Chondrocyte (in vitro differentiated cells): ENCODE data around the gene COL20A1. TPM values are rescaled to one million over a fixed set of nuclear protein-coding genes. Genes with fewer than 3 reads are reported as not detected.

ENCODE experiments used
- DNase-seq: peaks from one replicate; pipeline ENCODE4 v3.0.0; 2021; ENCODE audit warnings: mixed read lengths, low spot score
- H3K27ac Mint-ChIP-seq: one replicate; pipeline ENCODE4 v1.8.0; 2021; ENCODE audit warnings: mild to moderate bottlenecking, moderate library complexity, mixed read lengths; ENCODE audit not compliant: unreplicated experiment
- H3K27me3 Mint-ChIP-seq: 2 replicates; pipeline ENCODE4 v1.8.0; 2021; ENCODE audit warnings: low read depth, mixed read lengths
- H3K36me3 Mint-ChIP-seq: 2 replicates; pipeline ENCODE4 v1.8.0; 2021; ENCODE audit warnings: low read depth, mixed read lengths
- H3K4me1 Mint-ChIP-seq: 2 replicates; pipeline ENCODE4 v1.8.0; 2021; ENCODE audit warnings: low read depth, mild to moderate bottlenecking, mixed read lengths
- H3K4me3 Mint-ChIP-seq: one replicate; pipeline ENCODE4 v1.8.0; 2021; ENCODE audit warnings: mild to moderate bottlenecking, moderate library complexity, mixed read lengths; ENCODE audit not compliant: unreplicated experiment
- H3K9me3 Mint-ChIP-seq: 2 replicates; pipeline ENCODE4 v1.8.0; 2021; ENCODE audit warnings: low read depth, mixed read lengths
- total RNA-seq: library from RNA; stranded (reverse); gene quantifications from 3 replicates; pipeline ENCODE4 v1.2.1, GENCODE V29; 2021
- TF ChIP-seq, protein P1 (sequence below): fragments of 200-600 bp; sonication (generic); IDR thresholded peaks from 2 replicates; pipeline ENCODE4 v1.5.0; 2021; ENCODE audit warnings: antibody characterized with exemption, mild to moderate bottlenecking, moderate library complexity

Gene COL20A1
- total RNA-seq, 1 donor from 2014 or later, result not detected

DNA sequence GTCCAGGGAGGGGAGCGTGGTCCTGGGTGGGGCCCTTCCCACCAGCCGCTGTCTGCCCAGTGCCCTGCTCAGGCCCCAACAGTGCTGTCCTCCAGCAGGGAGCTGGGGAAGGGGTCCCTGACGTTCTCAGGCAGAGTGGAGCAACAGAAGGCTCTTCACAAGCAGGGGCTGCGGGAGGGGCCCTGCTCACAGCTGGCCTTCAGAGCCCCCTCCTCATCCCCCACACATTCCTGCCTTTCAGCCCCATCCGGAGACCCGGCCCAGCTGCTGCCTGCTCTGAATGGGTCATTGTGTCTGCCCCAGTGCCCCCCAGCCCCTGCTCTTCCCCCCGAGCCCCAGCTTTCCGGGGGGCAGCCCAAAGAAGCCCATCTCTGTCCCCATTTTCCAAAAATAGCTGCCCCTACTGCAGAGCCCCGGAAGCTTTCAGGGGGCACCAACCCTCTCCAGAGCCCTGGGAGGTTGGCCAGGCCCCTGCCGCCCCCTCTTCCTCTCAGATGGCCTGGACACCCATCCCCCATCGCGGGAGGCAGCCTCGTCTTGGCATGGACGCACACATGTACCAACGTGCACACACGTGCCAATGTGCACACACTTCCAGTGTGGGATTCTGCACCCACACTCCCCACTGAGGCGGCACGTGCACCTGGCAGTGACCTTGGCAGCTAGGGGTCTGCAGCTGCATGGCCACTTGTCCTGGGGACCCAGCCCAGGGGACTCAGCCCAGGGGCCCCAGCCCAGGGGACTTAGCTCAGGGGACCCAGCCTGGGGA is 3.7 kb downstream of the COL20A1 start:
- Mint-ChIP-seq H3K4me1 (no peaks in the 10 kb centered on the region), H3K27me3 (peaks cover 19% of the 10 kb centered on the region), H3K36me3 (peaks cover 5% of the 10 kb centered on the region), H3K27ac (no peak overlapping the region), H3K9me3 (peaks cover 4% of the 10 kb centered on the region), H3K4me3 (no peak overlapping the region)
- TF ChIP-seq, protein P1, sequence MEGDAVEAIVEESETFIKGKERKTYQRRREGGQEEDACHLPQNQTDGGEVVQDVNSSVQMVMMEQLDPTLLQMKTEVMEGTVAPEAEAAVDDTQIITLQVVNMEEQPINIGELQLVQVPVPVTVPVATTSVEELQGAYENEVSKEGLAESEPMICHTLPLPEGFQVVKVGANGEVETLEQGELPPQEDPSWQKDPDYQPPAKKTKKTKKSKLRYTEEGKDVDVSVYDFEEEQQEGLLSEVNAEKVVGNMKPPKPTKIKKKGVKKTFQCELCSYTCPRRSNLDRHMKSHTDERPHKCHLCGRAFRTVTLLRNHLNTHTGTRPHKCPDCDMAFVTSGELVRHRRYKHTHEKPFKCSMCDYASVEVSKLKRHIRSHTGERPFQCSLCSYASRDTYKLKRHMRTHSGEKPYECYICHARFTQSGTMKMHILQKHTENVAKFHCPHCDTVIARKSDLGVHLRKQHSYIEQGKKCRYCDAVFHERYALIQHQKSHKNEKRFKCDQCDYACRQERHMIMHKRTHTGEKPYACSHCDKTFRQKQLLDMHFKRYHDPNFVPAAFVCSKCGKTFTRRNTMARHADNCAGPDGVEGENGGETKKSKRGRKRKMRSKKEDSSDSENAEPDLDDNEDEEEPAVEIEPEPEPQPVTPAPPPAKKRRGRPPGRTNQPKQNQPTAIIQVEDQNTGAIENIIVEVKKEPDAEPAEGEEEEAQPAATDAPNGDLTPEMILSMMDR, result no peak
- DNase-seq, result no peak

DNA sequence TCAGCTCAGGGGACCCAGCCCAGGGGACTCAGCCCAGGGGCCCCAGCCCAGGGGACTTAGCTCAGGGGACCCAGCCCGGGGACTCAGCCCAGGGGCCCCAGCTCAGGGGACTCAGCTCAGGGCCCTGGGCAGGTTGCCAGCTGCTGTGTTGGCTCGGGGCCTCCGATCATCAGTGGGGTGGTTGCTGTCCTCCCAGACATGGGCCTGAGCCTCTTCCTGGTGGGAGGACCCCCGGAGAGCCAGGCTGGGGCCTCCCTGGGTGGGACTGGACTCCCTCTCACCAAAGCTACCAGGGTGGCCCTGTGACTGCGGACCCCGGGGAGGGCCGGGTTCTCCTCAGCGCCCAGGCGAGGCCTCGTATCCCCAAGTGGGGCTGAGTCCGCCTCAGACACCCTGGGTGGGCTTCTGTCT is 4.4 kb downstream of the COL20A1 start:
- Mint-ChIP-seq H3K27ac (no peak overlapping the region), H3K27me3 (peaks cover 21% of the 10 kb centered on the region), H3K4me3 (no peak overlapping the region), H3K9me3 (peaks cover 8% of the 10 kb centered on the region), H3K36me3 (peaks cover 5% of the 10 kb centered on the region), H3K4me1 (no peaks in the 10 kb centered on the region)
- TF ChIP-seq, protein P1, result no peak
- DNase-seq, result no peak

DNA sequence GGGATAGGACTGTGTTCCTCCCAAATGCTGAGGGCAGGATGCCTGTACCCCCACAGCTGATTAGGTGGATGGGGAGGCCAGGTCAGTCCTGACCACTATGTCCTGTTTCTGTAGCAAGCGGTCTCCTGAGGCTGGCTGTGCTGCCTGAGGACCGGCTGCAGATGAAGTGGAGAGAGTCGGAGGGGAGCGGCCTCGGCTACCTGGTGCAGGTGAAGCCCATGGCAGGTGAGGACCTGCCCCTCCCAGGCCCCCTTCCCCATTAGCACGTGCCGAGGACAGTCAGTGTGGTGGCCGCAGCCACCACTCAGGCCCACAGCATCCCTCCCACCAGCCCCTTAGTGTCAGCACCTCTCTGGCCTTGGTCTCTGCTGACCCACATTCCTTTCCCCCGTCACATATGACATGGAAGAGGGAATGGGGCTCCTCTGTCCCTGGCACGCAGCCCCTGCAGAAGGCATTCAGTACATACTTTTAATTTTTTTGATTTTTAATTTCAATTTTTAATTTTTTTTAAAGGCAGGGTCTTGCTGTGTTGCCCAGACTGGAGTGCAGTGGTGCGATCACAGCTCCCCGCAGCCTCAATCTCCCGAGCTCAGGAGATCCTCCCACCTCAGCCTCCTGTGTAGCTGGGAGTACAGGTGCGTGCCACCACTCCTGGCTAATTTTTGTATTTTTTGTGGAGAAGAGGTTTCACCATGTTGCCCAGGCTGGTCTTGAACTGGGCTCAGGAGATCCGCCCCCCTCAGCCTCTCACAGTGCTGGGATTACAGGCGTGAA is 5.0 kb downstream of the COL20A1 start:
- DNase-seq, result no peak
- Mint-ChIP-seq H3K36me3 (peaks cover 5% of the 10 kb centered on the region), H3K27me3 (peaks cover 26% of the 10 kb centered on the region), H3K27ac (no peak overlapping the region), H3K9me3 (peaks cover 11% of the 10 kb centered on the region), H3K4me1 (no peaks in the 10 kb centered on the region), H3K4me3 (no peak overlapping the region)
- TF ChIP-seq, protein P1, result no peak

DNA sequence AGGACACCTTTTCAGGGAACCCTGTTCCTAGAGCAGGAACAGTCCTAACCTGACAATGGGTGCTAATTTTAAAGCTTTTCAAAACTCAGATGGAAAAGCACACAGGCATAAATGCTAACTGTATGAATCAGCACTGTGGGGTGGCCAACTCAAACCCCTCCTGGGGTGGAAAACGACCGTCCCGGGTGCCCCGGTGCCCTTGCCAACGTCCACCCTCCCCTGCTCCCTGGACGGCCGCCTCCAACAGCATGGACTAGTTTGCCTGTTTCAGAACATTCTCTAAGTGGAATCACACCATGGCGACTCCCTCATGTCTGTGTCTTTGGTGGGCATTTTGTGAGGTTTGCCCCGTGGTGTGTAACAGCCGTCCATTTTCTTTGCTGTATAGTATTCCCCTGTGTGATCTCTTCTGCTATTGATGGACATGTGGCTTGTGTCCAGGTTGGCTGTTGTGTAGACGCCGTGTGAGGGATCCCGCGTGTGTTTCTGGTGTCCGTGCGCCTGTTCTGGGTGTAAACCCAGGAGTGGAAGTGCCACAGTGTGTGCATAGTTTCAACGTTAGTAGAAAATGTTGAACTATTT is 5.8 kb downstream of the COL20A1 start:
- no peak overlapping the region for H3K27ac Mint-ChIP-seq
- peaks cover 26% of the 10 kb centered on the region for H3K27me3 Mint-ChIP-seq
- TF ChIP-seq, protein P1, result no peak
- H3K36me3 Mint-ChIP-seq, result peaks cover 5% of the 10 kb centered on the region
- H3K9me3 Mint-ChIP-seq, result peaks cover 11% of the 10 kb centered on the region
- no peak overlapping the region for H3K4me3 Mint-ChIP-seq
- no peaks in the 10 kb centered on the region for H3K4me1 Mint-ChIP-seq
- no peak for DNase-seq

DNA sequence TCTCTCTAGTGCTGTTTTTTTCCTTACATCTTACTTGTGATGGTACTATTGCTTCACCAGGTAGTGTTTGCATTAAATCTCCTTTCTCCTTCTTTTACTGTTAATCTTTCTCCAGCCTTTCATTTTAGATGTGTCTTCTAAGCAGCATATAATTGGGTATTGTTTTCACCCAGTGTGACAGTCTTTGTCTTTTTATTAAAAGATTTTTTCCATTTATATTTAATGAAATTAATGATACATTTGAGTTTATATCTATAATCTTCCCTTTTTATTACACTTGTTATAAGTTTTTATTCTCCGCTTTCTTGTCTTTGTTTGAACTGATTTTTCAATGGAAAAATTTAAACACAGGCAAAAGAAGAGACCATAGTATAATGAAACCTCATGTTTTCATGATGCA is 8.7 kb downstream of the COL20A1 start:
- TF ChIP-seq, protein P1, result no peak

More for the DNA sequence above, 8.7 kb downstream of the COL20A1 start:
- H3K4me3 Mint-ChIP-seq, result no peak overlapping the region
- peaks cover 5% of the 10 kb centered on the region for H3K36me3 Mint-ChIP-seq
- H3K27ac Mint-ChIP-seq, result no peak overlapping the region
- peaks cover 30% of the 10 kb centered on the region for H3K27me3 Mint-ChIP-seq
- H3K9me3 Mint-ChIP-seq, result peaks cover 11% of the 10 kb centered on the region
- H3K4me1 Mint-ChIP-seq, result no peaks in the 10 kb centered on the region
- DNase-seq, result no peak
